DOHH2 (cell line): ENCODE data around the gene GPATCH4.

Experiments
- H3F3A ChIP-seq: fragments of 200-600 bp; sonication (generic), shearing (Covaris generic); 2 replicates; pipeline ENCODE4 v1.6.0; 2016; ENCODE audit warnings: antibody characterized with exemption, mild to moderate bottlenecking; ENCODE audit not compliant: control insufficient read depth, insufficient read depth
- H3K27ac ChIP-seq: fragments of 200-600 bp; sonication (generic); 2 replicates; pipeline ENCODE4 v1.5.1; 2014; ENCODE audit warnings: low read depth, mild to moderate bottlenecking, low read length, moderate library complexity
- H3K27me3 ChIP-seq: fragments of 200-600 bp; sonication (generic); 2 replicates; pipeline ENCODE4 v1.6.1; 2014; ENCODE audit warnings: mild to moderate bottlenecking, low read length, mixed read lengths; ENCODE audit not compliant: control insufficient read depth
- H3K36me3 ChIP-seq: fragments of 200-600 bp; sonication (generic); 2 replicates; pipeline ENCODE4 v1.6.1; 2014; ENCODE audit warnings: mild to moderate bottlenecking, low read length, moderate library complexity, mixed read lengths; ENCODE audit not compliant: control insufficient read depth
- H3K4me1 ChIP-seq: fragments of 200-600 bp; sonication (generic); 2 replicates; pipeline ENCODE4 v1.6.1; 2014; ENCODE audit warnings: mild to moderate bottlenecking, low read length, mixed read lengths; ENCODE audit not compliant: control insufficient read depth
- H3K4me2 ChIP-seq: fragments of 200-600 bp; sonication (generic); 2 replicates; pipeline ENCODE4 v1.6.0; 2014; ENCODE audit warnings: mild to moderate bottlenecking, low read length, moderate library complexity
- H3K4me3 ChIP-seq: fragments of 200-600 bp; sonication (generic); 2 replicates; pipeline ENCODE4 v1.5.1; 2014; ENCODE audit warnings: mild to moderate bottlenecking, low read length, mixed read lengths
- H3K79me2 ChIP-seq: fragments of 200-600 bp; sonication (generic); 2 replicates; pipeline ENCODE4 v1.6.1; 2014; ENCODE audit warnings: mild to moderate bottlenecking, low read length, mixed read lengths; ENCODE audit not compliant: control insufficient read depth
- H3K9me2 ChIP-seq: fragments of 200-600 bp; sonication (generic); replicated peaks from 2 replicates; pipeline ENCODE4 v1.6.1; 2014; ENCODE audit warnings: mild to moderate bottlenecking, low read length, mixed read lengths; ENCODE audit not compliant: control insufficient read depth
- H3K9me3 ChIP-seq: fragments of 200-600 bp; sonication (generic); 2 replicates; pipeline ENCODE4 v1.6.1; 2014; ENCODE audit warnings: antibody characterized with exemption, low read length, mixed read lengths; ENCODE audit not compliant: control insufficient read depth, insufficient read depth
- H4K20me1 ChIP-seq: fragments of 200-600 bp; sonication (generic); 2 replicates; pipeline ENCODE4 v1.6.0; 2014; ENCODE audit warnings: low read depth, mild to moderate bottlenecking, antibody characterized with exemption, low read length, moderate library complexity; ENCODE audit not compliant: control insufficient read depth, insufficient read depth
- CTCF ChIP-seq: fragments of 200-600 bp; sonication (generic); IDR thresholded peaks from one replicate; pipeline ENCODE4 v1.5.1; 2014; ENCODE audit warnings: antibody characterized with exemption, mild to moderate bottlenecking, low read depth, low read length; ENCODE audit not compliant: poor library complexity, severe bottlenecking
- EZH2phosphoT487 ChIP-seq: fragments of 200-600 bp; sonication (generic); IDR thresholded peaks from 2 replicates; pipeline ENCODE4 v1.6.1; 2017; ENCODE audit warnings: borderline replicate concordance, mild to moderate bottlenecking, antibody characterized with exemption, low read length, moderate library complexity, mixed read lengths

Gene GPATCH4

GRCh38 chr1:156579472-156579871 is 21.8 kb downstream of the GPATCH4 start, which contains the start of gene TTC24:
TSS of gene TTC24 (plus strand) at chr1:156579723. CDS start at chr1:156581365, 1,642 bp downstream.
- 0 out of 2 replicates have a peak, but pooled peaks cover 2% of the 10 kb centered on the region for H3K27me3 ChIP-seq
- no peaks in the 10 kb centered on the region for H3K9me3 ChIP-seq
- no peak within 1 kb of the TSS for H3K27ac ChIP-seq
- no peak within 1 kb of the TSS for H3K4me2 ChIP-seq
- peaks cover 24% of the 10 kb centered on the region for H3K4me1 ChIP-seq
- TF ChIP-seq CTCF (no peak), EZH2phosphoT487 (no peak)
- H3K9me2 ChIP-seq = no peaks in the 10 kb centered on the region
- H4K20me1 ChIP-seq = no peaks in the 10 kb centered on the region
- no peaks in the 10 kb centered on the region for H3K36me3 ChIP-seq
- H3K79me2 ChIP-seq = no peaks in the 10 kb centered on the region
- H3K4me3 ChIP-seq = no peak within 1 kb of the TSS
- no peaks in the 10 kb centered on the region for H3F3A ChIP-seq

GRCh38 chr1:156578055-156578454 is 23.2 kb downstream of the GPATCH4 start:
- Histone ChIP-seq H3K4me3 (no peak overlapping the region), H3K27ac (no peak overlapping the region), H3K27me3 (0 out of 2 replicates have a peak, but pooled peaks cover 2% of the 10 kb centered on the region), H3F3A (no peaks in the 10 kb centered on the region), H3K9me2 (no peaks in the 10 kb centered on the region), H4K20me1 (no peaks in the 10 kb centered on the region), H3K36me3 (no peaks in the 10 kb centered on the region), H3K4me1 (peaks cover 13% of the 10 kb centered on the region), H3K9me3 (no peaks in the 10 kb centered on the region), H3K4me2 (no peak overlapping the region), H3K79me2 (no peaks in the 10 kb centered on the region)
- TF ChIP-seq CTCF (no peak), EZH2phosphoT487 (no peak)

- H3K4me2 ChIP-seq = no peak overlapping the region
Measured at GRCh38 chr1:156577550-156577949, 23.7 kb downstream of the GPATCH4 start.

More at GRCh38 chr1:156577550-156577949, 23.7 kb downstream of the GPATCH4 start:
- no peaks in the 10 kb centered on the region for H3K9me3 ChIP-seq
- TF ChIP-seq EZH2phosphoT487 = no peak
- no peak for TF ChIP-seq CTCF
- H3K27me3 ChIP-seq = 0 out of 2 replicates have a peak, but pooled peaks cover 2% of the 10 kb centered on the region
- H3K4me3 ChIP-seq = no peak overlapping the region
- no peaks in the 10 kb centered on the region for H4K20me1 ChIP-seq
- H3K4me1 ChIP-seq = peaks cover 14% of the 10 kb centered on the region
- no peaks in the 10 kb centered on the region for H3K79me2 ChIP-seq
- no peaks in the 10 kb centered on the region for H3K36me3 ChIP-seq
- no peaks in the 10 kb centered on the region for H3K9me2 ChIP-seq
- H3K27ac ChIP-seq = no peak overlapping the region
- no peaks in the 10 kb centered on the region for H3F3A ChIP-seq
